HCT116 (cell line): ENCODE results near the gene DNALI1. TPM values are rescaled to one million over a fixed set of nuclear protein-coding genes. Genes with fewer than 3 reads are reported as not detected.

Experiments used
- ATAC-seq: fragments of 200-7000 bp; cut with Tn5 transposase; 2 replicates; pipeline ENCODE4 v1.9.1; 2020; ENCODE audit warnings: mild to moderate bottlenecking, moderate library complexity
- BruUV-seq: library from RNA; stranded (reverse); fragments of 400-500 nt; replicated peaks from 2 replicates; lab custom pipeline; 2021; lab: Mats Ljungman, UMichigan
- CTCF ChIA-PET: fragments of 300-600 bp; sonication (Branson Sonifier 250); formaldehyde crosslinking; loops from one replicate; lab custom pipeline; 2021; ENCODE audit warnings: antibody characterized with exemption; lab: Charles Lee
- POLR2A ChIA-PET: fragments of 300-600, 350-600 bp; sonication (Branson Sonifier 250); formaldehyde crosslinking; loops from one replicate; lab custom pipeline; 2021; ENCODE audit warnings: antibody characterized with exemption; lab: Charles Lee
- RAD21 ChIA-PET, 2 experiments: fragments of 300-600 bp; sonication (Branson Sonifier 250); formaldehyde crosslinking; loops; one replicate each; lab custom pipeline; 2023; ENCODE audit warnings: low total read pairs in 2 of 2; ENCODE audit not compliant: uncharacterized antibody in 2 of 2, unreplicated experiment in 2 of 2, low non-redundant PET in 1 of 2; lab: Charles Lee
- DNase-seq: peaks from one replicate; pipeline ENCODE4 v3.0.0-alpha.2; 2010; ENCODE audit warnings: low read depth, low spot score
- H2AFZ ChIP-seq: fragments of 200-600 bp; shearing (Covaris generic), sonication (generic); 2 replicates; pipeline ENCODE4 v1.6.1; 2017; ENCODE audit warnings: low read depth, mixed run types, mixed read lengths, antibody characterized with exemption, low read length; ENCODE audit not compliant: poor library complexity, severe bottlenecking
- H3K27ac ChIP-seq: 2 replicates; pipeline ENCODE4 v1.5.1; 2012; ENCODE audit warnings: low read depth, low read length
- H3K27me3 ChIP-seq: fragments of 200-600 bp; sonication (generic); 2 replicates; pipeline ENCODE4 v1.6.1; 2016; ENCODE audit warnings: mixed run types, low read length, mixed read lengths; ENCODE audit not compliant: insufficient read depth
- H3K36me3 ChIP-seq, 2 experiments: fragments of 200-500 bp in 1 of 2; fragments of 200-600 bp in 1 of 2; sonication (Bioruptor generic) in 1 of 2; sonication (generic) in 1 of 2; 2 replicates each; pipeline versions ENCODE4 v1.5.1 to v1.6.1; 2014 to 2016; ENCODE audit warnings: low read length in 2 of 2, inconsistent platforms in 1 of 2, mixed read lengths in 1 of 2, mixed run types in 1 of 2; ENCODE audit not compliant: insufficient read depth in 2 of 2, control insufficient read depth in 1 of 2
- H3K4me1 ChIP-seq, 2 experiments: fragments of 200-600 bp in 1 of 2; sonication (generic) in 1 of 2; 2 replicates each; pipeline versions ENCODE4 v1.5.1 to v1.6.1; 2012 to 2017; ENCODE audit warnings: low read length in 2 of 2, inconsistent platforms in 1 of 2, mild to moderate bottlenecking in 1 of 2, mixed read lengths in 1 of 2, mixed run types in 1 of 2, moderate library complexity in 1 of 2; ENCODE audit not compliant: insufficient read depth in 2 of 2, control insufficient read depth in 1 of 2
- H3K4me2 ChIP-seq: fragments of 200-600 bp; sonication (generic); 2 replicates; pipeline ENCODE4 v1.6.1; 2017; ENCODE audit warnings: mixed run types, low read length, mixed read lengths
- H3K4me3 ChIP-seq, 2 experiments: fragments of 200-600 bp in 1 of 2; sonication (generic) in 1 of 2; replicated peaks in 1 of 2; 2 replicates each; pipeline ENCODE4 v1.5.1; 2011 to 2016; ENCODE audit warnings: low read length in 2 of 2, control low read depth in 1 of 2, low read depth in 1 of 2, mild to moderate bottlenecking in 1 of 2, mixed read lengths in 1 of 2, mixed run types in 1 of 2
- H3K79me2 ChIP-seq: fragments of 200-600 bp; sonication (generic); 2 replicates; pipeline ENCODE4 v1.6.1; 2017; ENCODE audit warnings: mild to moderate bottlenecking, mixed run types, low read length, moderate library complexity, mixed read lengths; ENCODE audit not compliant: insufficient read depth
- H3K9ac ChIP-seq: fragments of 200-600 bp; sonication (generic); 2 replicates; pipeline ENCODE4 v1.6.1; 2016; ENCODE audit warnings: low read length, mixed read lengths
- H3K9me2 ChIP-seq: fragments of 200-600 bp; sonication (generic), shearing (Covaris generic); 2 replicates; pipeline ENCODE4 v1.6.1; 2017; ENCODE audit warnings: mixed run types, mild to moderate bottlenecking, moderate library complexity; ENCODE audit not compliant: insufficient read depth
- H3K9me3 ChIP-seq, 2 experiments: fragments of 200-500 bp in 1 of 2; fragments of 200-600 bp in 1 of 2; sonication (Bioruptor generic) in 1 of 2; sonication (generic) in 1 of 2; 2 replicates each; pipeline ENCODE4 v1.6.1; 2014 to 2017; ENCODE audit warnings: low read length in 2 of 2, mixed read lengths in 2 of 2, inconsistent platforms in 1 of 2, low read depth in 1 of 2, mild to moderate bottlenecking in 1 of 2, mixed run types in 1 of 2, moderate library complexity in 1 of 2; ENCODE audit not compliant: control insufficient read depth in 1 of 2, insufficient read depth in 1 of 2
- H4K20me1 ChIP-seq: fragments of 200-600 bp; sonication (generic), shearing (Covaris generic); 2 replicates; pipeline ENCODE4 v1.6.1; 2017; ENCODE audit warnings: mixed run types, mild to moderate bottlenecking, moderate library complexity; ENCODE audit not compliant: insufficient read depth
- ATF3 ChIP-seq: IDR thresholded peaks from 2 replicates; pipeline ENCODE4 v1.6.1; 2012
- CBX3 ChIP-seq: IDR thresholded peaks from 2 replicates; pipeline ENCODE4 v1.6.1; 2012; ENCODE audit warnings: low read depth
- CEBPB ChIP-seq: IDR thresholded peaks from 2 replicates; pipeline ENCODE4 v1.6.1; 2012; ENCODE audit warnings: low read depth
- CTCF ChIP-seq, 3 experiments: fragments of 200-600 bp in 1 of 3; sonication (generic) in 1 of 3; IDR thresholded peaks in 2 of 3; conservative IDR thresholded peaks in 1 of 3; 2 replicates each; pipeline ENCODE4 v1.5.1; 2012 to 2017; ENCODE audit warnings: low read depth in 2 of 3, low read length in 2 of 3, antibody characterized with exemption in 1 of 3, borderline replicate concordance in 1 of 3, control low read depth in 1 of 3, mild to moderate bottlenecking in 1 of 3, mixed read lengths in 1 of 3, mixed run types in 1 of 3, moderate library complexity in 1 of 3; ENCODE audit not compliant: insufficient read depth in 1 of 3
- EGR1 ChIP-seq: IDR thresholded peaks from 2 replicates; pipeline ENCODE4 v1.6.1; 2012; ENCODE audit warnings: low read depth
- EZH2 ChIP-seq: fragments of 200-600 bp; sonication (generic); IDR thresholded peaks from 2 replicates; pipeline ENCODE4 v1.6.1; 2017; ENCODE audit warnings: antibody characterized with exemption, mixed run types
- EZH2phosphoT487 ChIP-seq: fragments of 200-600 bp; IDR thresholded peaks from 2 replicates; pipeline ENCODE4 v1.6.1; 2018; ENCODE audit warnings: antibody characterized with exemption, borderline replicate concordance
- FOSL1 ChIP-seq: IDR thresholded peaks from 2 replicates; pipeline ENCODE4 v1.6.1; 2012; ENCODE audit warnings: low read depth
- JUND ChIP-seq: IDR thresholded peaks from 2 replicates; pipeline ENCODE4 v1.6.1; 2012
- POLR2AphosphoS5 ChIP-seq: IDR thresholded peaks from 2 replicates; pipeline ENCODE4 v1.6.1; 2011; ENCODE audit warnings: mild to moderate bottlenecking, low read depth, low read length, moderate library complexity
- SIN3A ChIP-seq: IDR thresholded peaks from 2 replicates; pipeline ENCODE4 v1.6.1; 2012; ENCODE audit warnings: low read depth
- SP1 ChIP-seq: IDR thresholded peaks from 2 replicates; pipeline ENCODE4 v1.6.1; 2012; ENCODE audit warnings: low read depth
- SRF ChIP-seq: IDR thresholded peaks from 2 replicates; pipeline ENCODE4 v1.6.1; 2012; ENCODE audit warnings: low read depth
- TCF7L2 ChIP-seq: IDR thresholded peaks from 2 replicates; pipeline ENCODE4 v1.7.0; 2011; ENCODE audit warnings: borderline replicate concordance, inconsistent platforms; ENCODE audit not compliant: insufficient read depth, insufficient read length; ENCODE audit errors: extremely low read depth
- YY1 ChIP-seq: IDR thresholded peaks from 2 replicates; pipeline ENCODE4 v1.6.1; 2011; ENCODE audit warnings: low read length, low read depth, moderate library complexity, mild to moderate bottlenecking; ENCODE audit not compliant: insufficient replicate concordance; ENCODE audit errors: extremely low read depth
- ZBTB33 ChIP-seq: IDR thresholded peaks from 2 replicates; pipeline ENCODE4 v1.6.1; 2011; ENCODE audit warnings: mild to moderate bottlenecking, low read length, moderate library complexity; ENCODE audit not compliant: insufficient replicate concordance; ENCODE audit errors: extremely low read depth
- ZFX ChIP-seq: fragments of 450-650 bp; IDR thresholded peaks from 2 replicates; pipeline ENCODE4 v1.6.1; 2017
- ZNF274 ChIP-seq: fragments of 200-500 bp; sonication (Bioruptor generic); IDR thresholded peaks from 2 replicates; pipeline ENCODE4 v1.6.1; 2014; ENCODE audit warnings: mild to moderate bottlenecking, low read depth, low read length, inconsistent platforms
- intact Hi-C: fragments of 100-400 bp; cut with micrococcal nuclease; formaldehyde crosslinking; loops from 2 replicates; pipeline ENCODE4 v1.10.0; 2022
- total RNA-seq: library from RNA; stranded (reverse); gene quantifications from one replicate; pipeline ENCODE4 v1.2.1, GENCODE V29; 2021; ENCODE audit not compliant: unreplicated experiment
- TF ChIP-seq, protein P1 (sequence below): IDR thresholded peaks from 2 replicates; pipeline ENCODE4 v1.6.1; 2012; ENCODE audit warnings: low read depth

DNALI1 gene
- total RNA-seq, 1 experiment from 2014 or later: 0.64 TPM

- Histone ChIP-seq H3K36me3 (peaks cover 31 to 33% of the 10 kb centered on the region in 2 experiments; a peak in 3 of 4 replicates), H3K4me3 (no peak overlapping the region), H2AFZ (no peak overlapping the region), H3K4me1 (peaks cover 3 to 11% of the 10 kb centered on the region in 2 experiments; a peak in 3 of 4 replicates), H3K9ac (no peak overlapping the region), H3K79me2 (peaks cover 26% of the 10 kb centered on the region), H3K27ac (no peak overlapping the region), H3K4me2 (no peak overlapping the region), H3K9me3 (no peaks in the 10 kb centered on the region), H4K20me1 (no peaks in the 10 kb centered on the region), H3K9me2 (no peaks in the 10 kb centered on the region), H3K27me3 (no peaks in the 10 kb centered on the region)
- no TSS peak for BruUV-seq
- CTCF ChIA-PET: no interaction called here
- RAD21 ChIA-PET: no interaction called here
- ATAC-seq (no peak), DNase-seq (no peak)
- TF ChIP-seq EZH2 (no peak), ZNF274 (no peak), CTCF (IDR thresholded peaks at IDR 0.05 in 2 of 3, conservative IDR thresholded peaks at IDR 0.05 in 1 of 3; ENCODE audit: borderline replicate concordance in 1 of 3, insufficient read depth in 1 of 3, low read depth in 2 of 3, low read length in 2 of 3) (no peak), EGR1 (no peak), FOSL1 (no peak), ZBTB33 (no peak), SIN3A (no peak), CEBPB (no peak), JUND (no peak), ATF3 (no peak), YY1 (no peak), SRF (no peak), EZH2phosphoT487 (no peak), POLR2AphosphoS5 (no peak), SP1 (no peak), TCF7L2 (no peak), ZFX (no peak), CBX3 (no peak)
- TF ChIP-seq, protein P1, sequence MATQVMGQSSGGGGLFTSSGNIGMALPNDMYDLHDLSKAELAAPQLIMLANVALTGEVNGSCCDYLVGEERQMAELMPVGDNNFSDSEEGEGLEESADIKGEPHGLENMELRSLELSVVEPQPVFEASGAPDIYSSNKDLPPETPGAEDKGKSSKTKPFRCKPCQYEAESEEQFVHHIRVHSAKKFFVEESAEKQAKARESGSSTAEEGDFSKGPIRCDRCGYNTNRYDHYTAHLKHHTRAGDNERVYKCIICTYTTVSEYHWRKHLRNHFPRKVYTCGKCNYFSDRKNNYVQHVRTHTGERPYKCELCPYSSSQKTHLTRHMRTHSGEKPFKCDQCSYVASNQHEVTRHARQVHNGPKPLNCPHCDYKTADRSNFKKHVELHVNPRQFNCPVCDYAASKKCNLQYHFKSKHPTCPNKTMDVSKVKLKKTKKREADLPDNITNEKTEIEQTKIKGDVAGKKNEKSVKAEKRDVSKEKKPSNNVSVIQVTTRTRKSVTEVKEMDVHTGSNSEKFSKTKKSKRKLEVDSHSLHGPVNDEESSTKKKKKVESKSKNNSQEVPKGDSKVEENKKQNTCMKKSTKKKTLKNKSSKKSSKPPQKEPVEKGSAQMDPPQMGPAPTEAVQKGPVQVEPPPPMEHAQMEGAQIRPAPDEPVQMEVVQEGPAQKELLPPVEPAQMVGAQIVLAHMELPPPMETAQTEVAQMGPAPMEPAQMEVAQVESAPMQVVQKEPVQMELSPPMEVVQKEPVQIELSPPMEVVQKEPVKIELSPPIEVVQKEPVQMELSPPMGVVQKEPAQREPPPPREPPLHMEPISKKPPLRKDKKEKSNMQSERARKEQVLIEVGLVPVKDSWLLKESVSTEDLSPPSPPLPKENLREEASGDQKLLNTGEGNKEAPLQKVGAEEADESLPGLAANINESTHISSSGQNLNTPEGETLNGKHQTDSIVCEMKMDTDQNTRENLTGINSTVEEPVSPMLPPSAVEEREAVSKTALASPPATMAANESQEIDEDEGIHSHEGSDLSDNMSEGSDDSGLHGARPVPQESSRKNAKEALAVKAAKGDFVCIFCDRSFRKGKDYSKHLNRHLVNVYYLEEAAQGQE: no peak
- POLR2A ChIA-PET: no interaction called here
- intact Hi-C loops: no loop called here
These were observed 16.5 kb upstream of the DNALI1 start for GRCh38 chr1:37540036-37540785.
